HG03280 (cell line): Measurements from ENCODE around the gene CXCR1.
"Not testable (repeated sequence)": the region's sequence is repeated elsewhere in the genome, so short reads cannot be mapped to it uniquely, and the experiment has no call there.

Experiments
- ATAC-seq: cut with Tn5 transposase; IDR thresholded peaks from one replicate; pipeline ENCODE4 v1.9.1; 2021; ENCODE audit warnings: mild to moderate bottlenecking, moderate library complexity; ENCODE audit not compliant: unreplicated experiment

The CXCR1 gene

DNA sequence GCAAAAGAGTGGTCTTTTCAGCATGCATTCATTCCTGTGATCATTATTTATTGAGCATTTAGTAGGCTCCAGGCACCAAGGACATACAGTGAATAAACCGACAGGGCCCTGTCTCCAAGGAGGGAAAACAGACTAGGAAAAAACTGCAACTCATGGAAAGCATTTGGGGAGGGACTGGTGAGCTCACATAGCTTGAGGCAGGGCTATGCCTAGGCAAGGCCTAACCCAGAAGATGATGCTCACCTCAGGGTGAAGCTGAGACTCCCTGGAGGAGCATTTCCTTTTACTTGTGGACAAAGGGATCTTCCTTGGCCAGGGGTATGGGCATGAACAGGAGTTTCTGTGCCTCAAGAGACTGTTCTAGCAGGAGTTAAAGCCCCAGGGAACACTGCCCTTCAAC lies 3.9 kb downstream of the CXCR1 start:
- no peak for ATAC-seq

DNA sequence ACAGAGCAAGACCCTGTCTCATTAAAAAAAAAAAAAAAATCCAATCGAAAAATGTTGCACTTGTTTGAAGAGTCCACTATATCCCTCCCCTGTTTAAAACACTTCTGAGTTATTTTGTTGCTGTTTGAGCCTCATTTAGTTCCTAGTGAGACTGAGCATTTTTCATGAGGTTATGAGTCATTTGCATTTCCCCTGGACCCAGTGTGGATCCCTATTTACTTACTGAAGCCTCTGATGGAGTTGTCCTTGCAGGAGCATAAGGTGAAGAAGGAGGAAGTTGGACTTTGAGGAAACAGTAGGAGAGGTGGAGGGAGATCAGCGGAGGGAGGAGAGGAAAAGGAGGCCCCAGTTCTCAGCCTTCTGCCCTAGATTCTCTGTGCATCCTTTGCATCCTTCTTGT lies 5.1 kb downstream of the CXCR1 start:
- ATAC-seq = no peak

DNA sequence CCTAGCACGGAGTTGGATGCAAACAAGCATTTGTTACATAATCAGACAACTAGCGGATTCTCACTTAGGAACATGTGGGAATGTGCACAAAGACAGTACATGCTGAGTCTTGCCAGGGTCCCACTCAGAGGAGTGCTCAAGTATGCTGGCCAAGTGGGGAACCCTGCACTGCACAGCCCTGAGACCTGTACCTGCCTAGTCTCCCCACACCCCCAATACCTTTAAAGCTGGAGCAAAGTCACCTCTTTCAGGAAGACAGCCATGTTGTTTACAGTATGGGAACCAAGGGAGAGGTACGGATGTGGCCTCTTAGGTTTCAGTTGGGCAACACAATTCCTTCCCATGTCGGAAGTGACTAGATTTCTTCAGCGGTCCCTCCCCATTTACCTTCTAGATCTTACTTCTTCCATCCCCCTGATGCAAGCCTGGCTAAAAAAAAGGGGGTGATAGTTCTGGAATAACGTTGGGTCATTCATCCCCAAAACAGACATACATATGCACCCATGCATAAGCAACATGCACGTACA lies 10.7 kb downstream of the CXCR1 start:
- ATAC-seq = no peak

DNA sequence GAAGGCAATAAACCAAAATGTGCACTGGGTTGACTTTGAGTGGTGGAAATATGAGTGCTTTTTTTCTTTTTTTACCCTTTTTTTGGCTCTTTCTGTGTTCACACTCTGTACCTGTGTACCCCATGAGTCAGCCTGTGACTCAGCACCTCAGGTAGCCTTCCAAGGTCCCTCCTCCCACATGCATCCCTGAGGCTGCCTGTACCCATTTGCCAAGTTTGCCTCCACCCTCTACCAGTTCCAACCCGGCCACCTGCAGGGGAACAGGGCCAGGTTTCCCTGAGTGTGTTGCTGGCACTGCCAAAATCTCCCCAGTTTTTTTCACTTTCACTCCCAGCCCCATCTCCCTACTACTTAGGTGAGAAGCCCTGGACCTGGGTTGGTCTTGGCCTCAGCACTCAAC lies 14.0 kb downstream of the CXCR1 start:
- no peak for ATAC-seq

DNA sequence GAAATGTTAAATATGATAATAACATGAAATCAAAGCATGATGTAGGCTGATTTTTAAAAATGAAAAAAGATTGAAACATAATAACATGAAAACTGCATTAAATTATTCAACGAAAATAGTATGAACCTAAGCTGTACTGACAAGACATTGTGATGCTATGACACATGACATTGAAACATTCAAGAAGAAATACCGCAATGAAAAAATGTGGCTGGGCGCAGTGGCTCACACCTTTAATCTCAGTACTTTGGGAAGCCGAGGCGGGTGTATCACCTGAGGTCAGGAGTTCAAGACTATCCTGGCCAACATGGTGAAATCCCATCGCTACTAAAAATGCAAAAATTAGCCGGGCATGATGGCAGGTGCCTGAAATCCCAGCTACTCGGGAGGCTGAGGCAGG lies 14.6 kb downstream of the CXCR1 start:
- ATAC-seq = no peak

DNA sequence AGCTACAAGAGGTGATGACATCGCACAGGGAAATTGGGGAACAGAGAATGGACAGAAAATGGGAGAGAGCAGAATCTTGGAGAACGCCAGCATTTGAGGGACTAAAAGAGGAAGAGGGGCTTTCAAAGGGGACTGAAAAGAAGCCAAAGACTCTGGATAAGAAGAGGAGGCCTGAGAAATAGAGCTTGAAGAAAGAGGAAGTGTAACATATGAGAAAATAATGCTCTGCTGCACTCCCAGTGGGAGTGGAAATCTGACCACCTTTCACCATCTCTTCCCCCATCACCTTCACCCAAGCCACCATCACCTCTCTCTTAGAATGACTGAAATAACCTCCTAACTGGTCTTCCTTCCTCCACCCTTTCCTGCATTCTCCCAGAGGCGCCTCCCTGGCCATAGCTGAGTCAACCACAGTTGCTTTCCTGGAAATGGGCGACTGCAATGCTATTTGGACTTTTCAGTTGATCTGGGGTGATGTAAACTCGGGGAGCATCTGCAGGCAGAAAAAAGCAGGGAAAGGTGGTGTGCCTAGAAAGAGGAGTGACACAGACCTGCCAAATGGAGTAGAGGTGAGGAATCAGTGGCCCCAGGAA lies 16.8 kb downstream of the CXCR1 start:
- no peak for ATAC-seq

DNA sequence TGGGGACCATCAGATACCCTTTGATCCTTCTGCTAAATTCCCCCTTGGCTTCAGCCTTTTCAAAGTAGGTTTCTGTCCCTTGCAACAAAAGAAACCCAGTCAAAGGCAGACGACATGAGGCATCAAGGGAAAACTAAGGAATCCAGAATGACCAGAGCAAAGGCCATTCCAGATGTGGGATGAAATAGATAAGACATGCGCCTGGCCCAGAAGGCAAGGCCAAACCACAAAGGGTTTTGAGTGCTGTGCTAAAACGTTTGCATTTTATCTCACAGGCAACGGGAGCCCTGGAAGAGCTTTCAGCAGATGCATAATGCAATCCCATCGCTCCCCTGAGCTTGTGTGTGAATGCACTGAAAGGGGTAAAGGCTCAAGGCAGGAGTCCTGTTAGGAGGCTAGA lies 17.7 kb downstream of the CXCR1 start:
- ATAC-seq = no peak

DNA sequence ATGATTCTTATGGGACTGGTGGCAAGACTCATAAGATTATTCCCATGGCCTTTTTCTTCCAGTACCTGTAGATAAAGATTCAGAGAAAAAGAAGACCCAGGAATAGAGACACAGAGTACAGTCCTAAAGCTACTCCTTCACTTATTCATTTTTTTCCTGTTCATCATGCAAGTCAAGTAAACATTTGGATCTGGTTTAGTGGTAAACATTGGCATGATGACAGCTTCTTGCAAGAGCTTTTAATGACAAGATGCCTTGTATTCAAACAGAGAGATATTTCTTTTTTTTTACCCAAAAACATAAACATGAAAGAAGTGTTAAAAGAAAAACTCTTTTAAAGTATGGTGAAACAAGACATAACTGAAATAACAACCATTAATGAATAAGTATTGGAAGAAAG lies 20.7 kb downstream of the CXCR1 start:
- no peak for ATAC-seq

DNA sequence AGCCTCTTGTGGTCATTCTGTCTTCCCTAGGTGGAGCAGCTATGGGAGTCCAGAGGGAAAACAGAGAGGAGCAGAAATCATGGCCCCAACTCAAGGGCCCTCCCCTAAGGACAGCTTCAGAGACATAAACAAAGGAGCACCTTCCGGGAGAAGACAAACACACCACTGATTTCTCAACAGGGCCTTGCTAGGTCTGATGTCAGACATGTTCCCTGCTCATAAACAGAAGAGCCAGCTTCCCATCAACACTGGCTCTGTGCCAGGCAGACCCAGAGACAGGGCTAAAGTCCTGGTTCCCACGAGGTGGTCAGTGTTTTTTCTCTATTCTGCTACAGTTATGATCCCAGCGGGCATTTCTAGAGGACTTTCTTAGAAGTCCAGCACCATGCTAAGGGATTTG lies 21.6 kb downstream of the CXCR1 start:
- no peak for ATAC-seq

DNA sequence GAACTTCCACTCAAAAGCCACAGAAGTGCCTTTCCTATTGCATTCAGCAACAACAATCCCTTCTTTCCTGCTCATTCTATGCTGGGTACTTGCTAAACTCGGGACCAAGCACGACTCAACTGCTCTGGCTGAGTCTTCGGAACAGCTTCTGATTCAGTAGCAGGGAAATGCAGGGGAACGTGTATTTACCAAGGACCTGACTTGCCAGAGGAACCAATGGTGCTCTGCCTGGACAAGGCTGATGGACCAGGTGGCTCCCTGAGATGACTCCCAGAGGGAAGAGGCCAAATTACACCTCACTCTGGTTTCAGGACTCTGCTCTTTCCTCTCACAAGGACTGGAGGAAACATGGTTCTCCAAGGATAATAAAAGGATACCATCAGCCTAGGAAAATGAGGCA lies 28.7 kb downstream of the CXCR1 start:
- no peak for ATAC-seq

DNA sequence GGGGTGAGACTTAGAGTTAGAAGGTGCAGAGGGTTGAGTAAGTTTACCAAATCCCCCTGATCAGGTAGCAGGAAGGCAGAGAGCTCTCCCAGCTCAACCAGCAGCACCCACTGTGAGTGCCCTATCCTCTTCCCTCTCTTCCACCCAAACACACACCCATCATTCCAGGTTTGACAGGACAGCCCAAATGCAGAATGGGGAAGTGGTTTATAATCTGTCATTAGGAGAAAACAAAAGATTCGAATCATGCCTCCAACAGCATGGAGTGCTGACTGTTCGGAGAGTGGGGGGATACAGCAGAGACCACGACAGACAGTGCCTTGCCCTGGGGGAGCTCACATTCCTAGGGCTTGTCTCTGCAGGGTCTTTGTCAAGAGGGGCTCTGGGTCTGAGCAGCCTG lies 29.2 kb downstream of the CXCR1 start:
- no peak for ATAC-seq

DNA sequence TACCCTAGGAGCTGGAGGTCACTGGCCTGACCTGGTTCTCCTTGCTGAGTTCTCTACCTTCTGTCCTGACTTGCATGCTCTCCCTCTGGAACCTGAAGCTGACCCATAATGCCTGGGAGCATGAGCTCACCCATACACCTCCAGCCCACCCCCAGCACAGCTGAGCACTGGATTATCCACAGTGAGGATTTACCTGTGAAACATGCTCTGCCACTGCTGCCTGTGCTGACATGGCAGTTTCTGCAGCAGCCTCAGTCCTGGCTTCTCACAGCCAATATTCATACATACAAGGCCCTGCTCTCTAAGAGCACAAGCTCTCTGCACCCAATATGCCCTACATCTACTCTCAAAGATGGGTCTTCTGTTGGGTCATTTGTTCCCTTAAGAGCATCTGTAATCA lies 35.9 kb downstream of the CXCR1 start:
- no peak for ATAC-seq

DNA sequence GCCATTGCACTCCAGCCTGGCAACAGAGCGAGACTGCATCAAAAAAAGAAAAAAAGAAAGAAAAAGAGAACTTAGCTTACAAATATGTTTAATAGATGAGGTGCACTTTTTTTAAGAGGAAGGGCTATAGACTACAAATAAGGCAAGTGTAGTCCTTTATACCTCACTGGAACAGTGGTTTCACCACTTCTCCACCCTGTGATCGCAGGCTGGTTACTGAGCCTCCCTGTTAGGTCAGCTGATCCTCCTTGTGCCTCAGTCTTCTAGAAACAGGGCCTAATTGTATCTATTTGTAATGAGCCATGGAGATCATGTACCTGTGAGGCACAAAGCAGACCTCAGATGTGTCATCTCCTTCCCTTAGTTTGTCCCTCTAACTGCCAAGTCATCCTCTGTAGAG lies 36.4 kb downstream of the CXCR1 start:
- no peak for ATAC-seq

DNA sequence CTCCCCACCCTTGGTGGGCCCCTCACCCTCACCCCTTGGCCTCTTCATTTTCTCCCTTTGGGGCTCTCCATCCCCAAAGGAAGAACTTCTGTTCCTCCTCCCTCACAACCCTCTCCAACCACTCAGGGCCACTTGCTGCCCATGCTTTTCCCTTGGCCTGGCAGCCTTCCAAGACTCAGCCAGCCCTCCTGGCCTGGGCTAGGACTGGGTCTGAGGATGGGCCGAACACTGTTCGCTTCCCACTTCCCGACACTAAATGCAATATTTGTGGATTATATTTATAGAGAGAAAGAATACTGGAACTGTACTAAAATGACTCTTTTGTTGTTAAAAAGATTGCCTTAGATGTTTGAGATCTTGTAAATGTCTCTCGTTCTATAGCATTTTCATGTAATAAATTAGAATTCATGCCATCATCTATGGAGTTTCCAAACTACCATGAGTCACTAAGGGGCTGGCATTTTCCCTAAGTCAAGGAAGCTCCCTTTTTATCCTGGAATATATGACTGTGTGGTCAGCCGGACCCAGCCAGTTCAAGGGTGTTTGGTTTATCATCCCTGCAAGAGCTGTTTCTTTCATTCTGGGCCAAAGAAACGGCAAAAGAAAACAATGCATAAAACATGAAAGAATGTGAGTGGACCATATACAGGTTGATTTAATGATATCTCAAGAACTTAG lies 37.2 kb downstream of the CXCR1 start:
- no peak for ATAC-seq

DNA sequence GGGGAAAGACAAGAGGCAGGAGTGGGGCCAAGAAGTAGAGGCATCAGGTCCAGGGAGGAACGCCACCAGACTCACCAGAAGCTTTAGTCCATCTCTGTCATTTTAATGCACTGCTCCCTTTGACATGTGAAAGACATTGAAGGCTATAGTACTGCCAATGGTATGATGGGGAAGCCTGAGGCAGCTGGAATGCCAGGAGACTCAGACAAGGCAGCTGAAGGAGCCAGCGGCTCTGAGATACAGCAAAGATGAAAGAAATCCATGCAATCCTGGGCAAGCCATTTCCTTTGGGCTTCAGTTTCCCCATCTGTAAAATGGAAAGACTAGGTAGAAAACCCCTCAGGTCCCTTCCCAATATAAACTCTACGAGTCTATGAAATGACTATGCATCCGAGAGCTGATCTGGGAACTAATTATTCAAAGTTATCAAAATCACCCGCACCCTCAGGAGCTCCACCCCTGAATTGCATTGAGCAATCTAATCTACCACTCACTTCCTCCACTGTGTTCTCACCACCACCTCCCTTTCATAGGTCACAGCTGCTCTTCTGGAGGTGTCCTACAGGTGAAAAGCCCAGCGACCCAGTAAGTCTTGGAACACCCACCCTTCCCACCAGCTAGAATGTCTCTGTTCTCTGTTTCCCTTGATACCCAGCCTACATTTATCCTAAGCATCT lies 37.8 kb downstream of the CXCR1 start:
- no peak for ATAC-seq

DNA sequence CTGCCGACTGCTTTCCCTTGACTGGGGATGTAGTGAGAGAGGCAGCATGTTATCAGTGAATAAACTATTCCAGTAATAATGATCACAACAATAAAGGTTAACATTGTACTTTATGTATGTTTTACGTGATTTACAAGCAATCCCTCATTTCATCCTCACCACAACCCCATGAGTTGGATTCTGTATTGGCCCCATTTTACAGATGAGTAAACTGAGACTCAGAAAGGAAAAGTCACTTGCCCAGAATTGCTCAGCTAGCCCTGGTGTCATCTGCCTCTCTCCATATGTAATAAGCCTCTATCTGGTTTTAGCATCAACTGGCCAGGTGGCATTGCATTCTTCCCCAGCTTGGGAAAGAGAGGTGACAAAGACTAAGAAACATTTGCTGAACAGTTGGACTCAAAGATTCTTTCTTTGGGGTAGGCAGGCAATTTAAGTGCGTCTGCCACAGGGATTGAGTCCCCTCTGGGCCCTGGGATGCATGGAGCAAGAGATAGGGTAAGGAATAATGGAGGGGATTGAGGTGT lies 38.8 kb downstream of the CXCR1 start:
- no peak for ATAC-seq

DNA sequence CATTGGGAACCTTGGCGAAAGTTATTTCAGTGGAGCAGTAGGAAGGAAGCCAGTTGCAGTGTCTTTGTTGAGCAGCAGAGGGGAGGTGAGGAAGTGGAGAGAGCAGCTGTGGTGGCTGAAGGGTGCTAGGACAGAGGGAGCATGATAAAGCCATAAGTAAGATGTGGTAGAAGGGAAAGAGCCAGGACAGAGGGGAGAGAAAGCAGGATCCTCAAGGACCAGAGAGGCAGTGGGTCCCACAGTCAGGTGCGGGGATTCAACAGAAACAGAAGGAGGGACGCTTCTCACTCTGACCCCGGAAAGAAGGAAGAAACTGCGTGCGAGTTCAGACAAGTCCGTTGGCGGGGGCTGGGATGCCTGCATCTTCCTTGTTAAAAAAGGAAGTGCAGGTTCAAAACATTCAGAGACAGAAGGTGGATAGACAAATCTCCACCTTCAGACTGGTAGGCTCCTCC lies 41.1 kb downstream of the CXCR1 start, which contains the start of gene CXCR2:
CXCR2 (plus strand) TSS at position 403 of the 455 bp plus-strand sequence. CDS start 8,774 bp downstream, outside the sequence.
- no peak for ATAC-seq

DNA sequence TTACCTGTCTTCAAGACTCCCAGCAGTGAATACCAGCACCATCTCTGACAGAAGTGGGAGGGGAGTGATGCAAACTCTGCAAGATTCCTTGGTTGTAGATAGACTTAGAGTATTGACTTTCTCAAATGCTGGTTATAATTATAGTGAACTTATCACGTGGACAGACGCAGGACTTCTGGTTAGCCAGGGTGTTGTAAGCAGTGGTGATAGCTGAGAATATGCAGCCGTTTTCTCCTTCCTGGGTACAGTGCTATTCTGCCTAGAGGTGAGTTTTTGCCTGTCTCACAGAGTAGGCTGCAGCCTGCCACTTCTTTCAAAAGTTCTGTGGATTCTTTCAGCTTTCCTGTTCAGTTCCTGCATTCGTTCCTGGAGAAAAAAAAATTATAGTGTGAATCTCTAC lies 41.7 kb downstream of the CXCR1 start:
- ATAC-seq = no peak

DNA sequence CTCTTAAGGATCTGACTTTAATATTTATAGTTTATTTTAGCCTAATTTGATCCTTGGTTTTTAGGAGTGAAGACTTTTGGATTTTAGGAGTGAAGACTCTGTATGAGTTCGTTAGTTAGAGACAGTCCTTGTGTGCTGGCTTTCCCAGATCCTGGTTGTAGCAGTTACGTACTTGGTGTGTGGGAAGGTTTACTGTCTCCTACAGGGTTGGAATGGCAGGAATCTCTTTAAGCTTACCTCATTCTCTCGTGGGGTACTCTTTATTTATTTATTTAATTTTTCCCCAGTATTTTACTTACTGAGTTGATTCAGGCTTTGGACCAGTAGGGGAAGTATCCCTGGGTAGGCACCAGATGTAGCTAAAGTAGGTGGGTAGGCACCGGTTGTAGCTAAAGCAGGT lies 42.8 kb downstream of the CXCR1 start:
- no peak for ATAC-seq

DNA sequence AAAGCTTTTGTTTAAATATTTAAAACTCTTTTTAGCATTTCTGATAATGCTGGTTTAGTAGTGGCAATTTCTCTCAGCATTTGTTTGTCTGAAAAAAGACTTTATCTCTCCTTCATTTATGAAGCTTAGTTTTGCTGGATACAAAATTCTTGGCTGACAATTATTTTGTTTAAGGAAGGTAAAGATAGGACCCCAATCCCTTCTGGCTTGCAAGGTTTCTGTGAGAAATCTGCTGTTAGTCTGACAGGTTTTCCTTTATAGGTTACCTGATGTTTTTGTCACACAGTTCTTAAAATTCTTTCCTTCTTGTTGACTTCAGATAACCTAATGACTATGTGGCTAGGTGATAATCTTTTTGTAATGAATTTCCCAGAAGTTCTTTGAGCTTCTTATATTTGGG lies 44.5 kb downstream of the CXCR1 start:
- not testable (repeated sequence) for ATAC-seq

DNA sequence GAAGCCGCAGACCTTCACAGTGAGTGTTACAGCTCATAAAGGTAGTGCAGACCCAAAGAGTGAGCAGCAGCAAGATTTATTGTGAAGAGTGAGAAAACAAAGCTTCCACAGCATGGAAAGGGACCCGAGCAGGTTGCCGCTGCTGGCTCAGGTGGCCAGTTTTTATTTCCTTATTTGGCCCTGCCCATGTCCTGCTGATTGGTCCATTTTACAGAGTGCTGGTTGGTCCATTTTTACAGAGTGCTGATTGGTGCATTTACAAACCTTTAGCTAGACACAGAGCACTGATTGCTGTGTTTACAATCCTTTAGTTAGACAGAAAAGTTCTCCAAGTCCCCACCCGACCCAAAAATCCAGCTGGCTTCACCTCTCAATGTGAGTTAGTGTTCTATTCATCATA lies 45.0 kb downstream of the CXCR1 start:
- not testable (repeated sequence) for ATAC-seq
